Uterus (tissue), 2 donors: Measurements from ENCODE around the gene KRT2.

ENCODE experiments used
- CTCF ChIP-seq, 4 experiments: fragments of 200-600 bp in 2 of 4; fragments of 450-650 bp in 2 of 4; sonication (generic) in 2 of 4; IDR thresholded peaks; one replicate each; pipeline ENCODE4 v1.5.1; 2016 to 2019; ENCODE audit warnings: antibody characterized with exemption in 4 of 4, mild to moderate bottlenecking in 2 of 4, moderate library complexity in 1 of 4
- POLR2A ChIP-seq, 2 donors: fragments of 450-650 bp; IDR thresholded peaks; one replicate each; pipeline ENCODE4 v1.6.1; 2016; ENCODE audit warnings: antibody characterized with exemption in 2 of 2, mild to moderate bottlenecking in 1 of 2, moderate library complexity in 1 of 2

GRCh38 chr12:52644078-52644415 is 8.0 kb downstream of the KRT2 start:
- TF ChIP-seq CTCF (IDR thresholded peaks at IDR 0.05) (no peak), POLR2A (IDR thresholded peaks at IDR 0.05) (no peak)
